CD14-positive monocyte (primary cell): ENCODE measurements around the gene ZNF318. TPM values are rescaled to one million over a fixed set of nuclear protein-coding genes. Genes with fewer than 3 reads are reported as not detected.

Experiments used
- DNase-seq, 3 donors: peaks; one replicate each; pipeline ENCODE4 v3.0.0-alpha.2; 2011 to 2022
- H2AFZ ChIP-seq: 2 replicates; pipeline ENCODE4 v1.6.0; 2012; ENCODE audit warnings: mild to moderate bottlenecking, low read depth, low read length, inconsistent platforms; ENCODE audit not compliant: insufficient read depth, poor library complexity, severe bottlenecking
- H3K27ac ChIP-seq, 2 donors: 1 replicate in 1 of 2; 2 replicates in 1 of 2; pipeline ENCODE4 v1.5.1; 2012 to 2013; ENCODE audit warnings: low read length in 2 of 2, control low read depth in 1 of 2, inconsistent platforms in 1 of 2, low read depth in 1 of 2, mild to moderate bottlenecking in 1 of 2
- H3K27me3 ChIP-seq, 2 donors: one replicate each; pipeline versions ENCODE4 v1.6.0 to v1.6.1; 2011 to 2013; ENCODE audit warnings: low read length in 2 of 2; ENCODE audit not compliant: control insufficient read depth in 2 of 2, insufficient read depth in 2 of 2
- H3K36me3 ChIP-seq, 2 donors: replicated peaks in 1 of 2; 1 replicate in 1 of 2; 2 replicates in 1 of 2; pipeline versions ENCODE4 v1.5.1 to v1.6.1; 2012 to 2013; ENCODE audit warnings: low read length in 2 of 2, control low read depth in 1 of 2, inconsistent platforms in 1 of 2, mild to moderate bottlenecking in 1 of 2; ENCODE audit not compliant: insufficient read depth in 2 of 2, control insufficient read depth in 1 of 2
- H3K4me1 ChIP-seq, 2 donors: 1 replicate in 1 of 2; 2 replicates in 1 of 2; pipeline versions ENCODE4 v1.5.1 to v1.6.1; 2012 to 2013; ENCODE audit warnings: low read length in 2 of 2, control low read depth in 1 of 2, inconsistent platforms in 1 of 2, mild to moderate bottlenecking in 1 of 2, moderate library complexity in 1 of 2; ENCODE audit not compliant: insufficient read depth in 2 of 2, control insufficient read depth in 1 of 2
- H3K4me2 ChIP-seq: replicated peaks from 2 replicates; pipeline ENCODE3; 2012; ENCODE audit warnings: low read length, moderate library complexity, mild to moderate bottlenecking; ENCODE audit not compliant: poor library complexity, severe bottlenecking; ENCODE audit errors: extremely low read depth
- H3K4me3 ChIP-seq, 3 experiments: fragments of 200-600 bp in 1 of 3; sonication (generic) in 1 of 3; replicated peaks in 1 of 3; 1 replicate in 2 of 3; 2 replicates in 1 of 3; pipeline ENCODE4 v1.5.1; 2011 to 2013; ENCODE audit warnings: low read length in 3 of 3, mild to moderate bottlenecking in 3 of 3, control low read depth in 2 of 3, low read depth in 2 of 3, inconsistent platforms in 1 of 3, moderate library complexity in 1 of 3
- H3K79me2 ChIP-seq: 2 replicates; pipeline ENCODE4 v1.6.0; 2012; ENCODE audit warnings: mild to moderate bottlenecking, control low read depth, inconsistent platforms, low read length, moderate library complexity; ENCODE audit not compliant: insufficient read depth
- H3K9ac ChIP-seq: 2 replicates; pipeline ENCODE4 v1.6.0; 2017; ENCODE audit warnings: low read length, mild to moderate bottlenecking; ENCODE audit not compliant: insufficient read depth, poor library complexity, severe bottlenecking
- H3K9me3 ChIP-seq, 2 donors: replicated peaks in 1 of 2; 1 replicate in 1 of 2; 2 replicates in 1 of 2; pipeline versions ENCODE4 v1.5.1 to v1.6.1; 2012 to 2013; ENCODE audit warnings: low read length in 2 of 2, control low read depth in 1 of 2; ENCODE audit not compliant: control insufficient read depth in 1 of 2, insufficient read depth in 1 of 2
- H4K20me1 ChIP-seq: 2 replicates; pipeline ENCODE4 v1.6.0; 2012; ENCODE audit warnings: mild to moderate bottlenecking, low read length, control low read depth, moderate library complexity; ENCODE audit not compliant: insufficient read depth
- H3K27ac Mint-ChIP-seq, 7 donors: one replicate each; pipeline ENCODE4 v1.8.0; 2020; ENCODE audit warnings: mild to moderate bottlenecking in 7 of 7, mixed read lengths in 7 of 7, moderate library complexity in 6 of 7, inconsistent platforms in 2 of 7
- H3K27me3 Mint-ChIP-seq, 3 donors: one replicate each; pipeline ENCODE4 v1.8.0; 2021 to 2022; ENCODE audit warnings: low read depth in 3 of 3, mild to moderate bottlenecking in 3 of 3, mixed read lengths in 3 of 3, moderate library complexity in 3 of 3, inconsistent platforms in 1 of 3
- H3K36me3 Mint-ChIP-seq, 2 donors: one replicate each; pipeline ENCODE4 v1.8.0; 2020; ENCODE audit warnings: mixed read lengths in 2 of 2, inconsistent platforms in 1 of 2, mild to moderate bottlenecking in 1 of 2
- H3K4me1 Mint-ChIP-seq: one replicate; pipeline ENCODE4 v1.8.0; 2020; ENCODE audit warnings: mild to moderate bottlenecking, mixed read lengths
- H3K4me3 Mint-ChIP-seq, 2 donors: one replicate each; pipeline ENCODE4 v1.8.0; 2020; ENCODE audit warnings: mild to moderate bottlenecking in 2 of 2, mixed read lengths in 2 of 2, moderate library complexity in 1 of 2
- H3K9me3 Mint-ChIP-seq, 7 donors: one replicate each; pipeline ENCODE4 v1.8.0; 2020 to 2022; ENCODE audit warnings: mixed read lengths in 7 of 7, mild to moderate bottlenecking in 6 of 7, moderate library complexity in 6 of 7, inconsistent platforms in 2 of 7
- WGBS: methylation state at CpG from one replicate; pipeline ENCODE4 v1.1.5; 2013; ENCODE audit warnings: missing lambda C conversion rate; ENCODE audit not compliant: insufficient coverage; 5-methylcytosine and 5-hydroxymethylcytosine counted together
- intact Hi-C, 2 donors: fragments of 100-400 bp; cut with micrococcal nuclease; formaldehyde crosslinking; loops; one replicate each; pipeline versions ENCODE4 v1.15.0 to v1.15.1; 2023
- polyA plus RNA-seq, 3 donors: library from polyadenylated mRNA; depleted of rRNA in 1 of 3; unstranded in 2 of 3; stranded (reverse) in 1 of 3; fragments of 300-500 nt in 2 of 3; fragments of >200 nt in 1 of 3; fragmentation: Illumina TruSeq in 2 of 3; gene quantifications; 1 replicate in 2 of 3; 2 replicates in 1 of 3; pipeline ENCODE4 v1.2.3, GENCODE V29; 2012 to 2021
- TF ChIP-seq, protein P1 (sequence below): fragments of 200-600 bp; IDR thresholded peaks from one replicate; pipeline ENCODE4 v1.8.0; 2022; ENCODE audit warnings: antibody characterized with exemption, mild to moderate bottlenecking

ZNF318 gene
- polyA plus RNA-seq, 3 donors = 3.2 to 19.4 (median 3.6) TPM

DNA sequence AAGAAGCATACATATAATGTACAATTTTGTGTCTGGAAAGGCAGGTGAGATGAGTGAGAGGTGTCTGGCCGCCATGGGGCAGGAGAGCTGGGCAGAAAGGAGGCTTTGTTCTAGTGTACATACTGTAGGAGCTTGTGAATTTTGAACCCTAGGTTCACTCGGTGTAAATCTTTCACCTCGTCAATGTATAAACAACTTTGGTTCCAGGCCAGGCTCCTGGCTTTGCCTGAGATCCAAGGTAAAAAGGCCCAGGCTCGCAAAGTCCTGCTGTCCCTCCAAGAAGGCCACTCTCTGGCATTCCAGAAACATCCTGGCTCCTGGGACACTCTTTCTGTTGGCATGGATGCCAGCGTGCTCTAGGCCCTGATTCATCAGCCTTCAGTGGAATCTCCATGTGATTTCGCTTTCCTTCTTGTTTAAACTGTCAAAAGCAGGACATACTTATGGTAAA lies 78.5 kb downstream of the ZNF318 start:
- no peak overlapping the region for H3K27ac ChIP-seq
- no peak overlapping the region for H3K4me2 ChIP-seq
- H3K9me3 ChIP-seq = no peaks in the 10 kb centered on the region
- Mint-ChIP-seq H3K4me1 (no peaks in the 10 kb centered on the region), H3K9me3 (peaks cover 0 to under 1% (median 0%) of the 10 kb centered on the region in 7 donors), H3K27ac (no peak overlapping the region), H3K36me3 (no peaks in the 10 kb centered on the region), H3K4me3 (no peak overlapping the region), H3K27me3 (peaks cover 5 to 21% (median 11%) of the 10 kb centered on the region in 3 donors)
- H4K20me1 ChIP-seq = no peaks in the 10 kb centered on the region
- H3K4me1 ChIP-seq = no peaks in the 10 kb centered on the region
- 94% methylated on average over 4 of the region's 6 CpGs for WGBS
- H3K9ac ChIP-seq = no peak overlapping the region
- TF ChIP-seq, protein P1, sequence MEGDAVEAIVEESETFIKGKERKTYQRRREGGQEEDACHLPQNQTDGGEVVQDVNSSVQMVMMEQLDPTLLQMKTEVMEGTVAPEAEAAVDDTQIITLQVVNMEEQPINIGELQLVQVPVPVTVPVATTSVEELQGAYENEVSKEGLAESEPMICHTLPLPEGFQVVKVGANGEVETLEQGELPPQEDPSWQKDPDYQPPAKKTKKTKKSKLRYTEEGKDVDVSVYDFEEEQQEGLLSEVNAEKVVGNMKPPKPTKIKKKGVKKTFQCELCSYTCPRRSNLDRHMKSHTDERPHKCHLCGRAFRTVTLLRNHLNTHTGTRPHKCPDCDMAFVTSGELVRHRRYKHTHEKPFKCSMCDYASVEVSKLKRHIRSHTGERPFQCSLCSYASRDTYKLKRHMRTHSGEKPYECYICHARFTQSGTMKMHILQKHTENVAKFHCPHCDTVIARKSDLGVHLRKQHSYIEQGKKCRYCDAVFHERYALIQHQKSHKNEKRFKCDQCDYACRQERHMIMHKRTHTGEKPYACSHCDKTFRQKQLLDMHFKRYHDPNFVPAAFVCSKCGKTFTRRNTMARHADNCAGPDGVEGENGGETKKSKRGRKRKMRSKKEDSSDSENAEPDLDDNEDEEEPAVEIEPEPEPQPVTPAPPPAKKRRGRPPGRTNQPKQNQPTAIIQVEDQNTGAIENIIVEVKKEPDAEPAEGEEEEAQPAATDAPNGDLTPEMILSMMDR = no peak
- H3K4me3 ChIP-seq = no peak overlapping the region
- H3K27me3 ChIP-seq = peaks cover 0 to 11% of the 10 kb centered on the region in 2 donors
- no peaks in the 10 kb centered on the region for H3K79me2 ChIP-seq
- no peaks in the 10 kb centered on the region for H3K36me3 ChIP-seq
- intact Hi-C loops = no loop called here
- no peak for DNase-seq
- H2AFZ ChIP-seq = no peak overlapping the region

DNA sequence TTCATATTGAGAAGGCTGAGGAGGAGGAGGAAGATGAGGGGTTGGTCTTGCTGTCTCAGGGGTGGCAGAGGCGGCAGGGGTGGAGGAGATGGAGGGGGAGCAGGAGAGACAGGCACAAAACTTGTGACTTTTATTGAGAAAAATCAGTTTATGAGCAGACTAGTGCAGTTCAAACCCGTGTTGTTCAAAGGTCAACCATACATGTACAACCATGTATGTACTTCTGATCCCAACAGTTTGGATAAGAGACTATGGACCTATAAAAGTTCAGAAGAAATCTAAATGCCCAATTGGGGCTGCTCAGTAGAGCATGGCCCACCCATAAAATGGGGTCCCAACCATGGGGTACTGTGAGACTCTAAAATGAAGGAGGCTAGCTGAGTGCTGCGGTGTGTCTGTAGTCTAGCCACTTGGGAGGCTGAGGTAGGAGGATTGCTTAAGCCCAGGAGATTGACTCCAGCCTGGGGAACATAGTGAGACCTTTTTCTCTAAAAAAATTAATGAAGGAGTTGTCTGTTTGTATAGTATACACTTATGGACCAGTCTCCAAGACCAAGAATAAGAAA lies 79.0 kb downstream of the ZNF318 start:
- H3K4me2 ChIP-seq = no peak overlapping the region
- TF ChIP-seq, protein P1 = no peak
- H3K4me1 ChIP-seq = no peaks in the 10 kb centered on the region
- H3K4me3 Mint-ChIP-seq = no peak overlapping the region
- peaks cover 10 to 24% (median 16%) of the 10 kb centered on the region in 3 donors for H3K27me3 Mint-ChIP-seq
- no peaks in the 10 kb centered on the region for H3K36me3 Mint-ChIP-seq
- H3K27ac Mint-ChIP-seq = no peak overlapping the region
- no peak overlapping the region for H3K4me3 ChIP-seq
- no peaks in the 10 kb centered on the region for H4K20me1 ChIP-seq
- intact Hi-C loops = no loop called here
- peaks cover 0 to 16% of the 10 kb centered on the region in 2 donors for H3K27me3 ChIP-seq
- H3K4me1 Mint-ChIP-seq = no peaks in the 10 kb centered on the region
- 33% methylated on average over 2 of the region's 3 CpGs for WGBS
- H3K9ac ChIP-seq = no peak overlapping the region
- no peak overlapping the region for H3K27ac ChIP-seq
- H3K36me3 ChIP-seq = no peaks in the 10 kb centered on the region
- H3K79me2 ChIP-seq = no peaks in the 10 kb centered on the region
- DNase-seq = no peak
- no peak overlapping the region for H2AFZ ChIP-seq
- no peaks in the 10 kb centered on the region for H3K9me3 ChIP-seq
- H3K9me3 Mint-ChIP-seq = peaks cover 0 to 4% (median 0%) of the 10 kb centered on the region in 7 donors
